Measurements from ENCODE around the gene FNTB. TPM values are rescaled to one million over a fixed set of nuclear protein-coding genes. Genes with fewer than 3 reads are reported as not detected.

Gene FNTB
- total and polyA plus RNA-seq, 2 experiments from 2014 or later, result 8.6 to 12.5 TPM

DNA sequence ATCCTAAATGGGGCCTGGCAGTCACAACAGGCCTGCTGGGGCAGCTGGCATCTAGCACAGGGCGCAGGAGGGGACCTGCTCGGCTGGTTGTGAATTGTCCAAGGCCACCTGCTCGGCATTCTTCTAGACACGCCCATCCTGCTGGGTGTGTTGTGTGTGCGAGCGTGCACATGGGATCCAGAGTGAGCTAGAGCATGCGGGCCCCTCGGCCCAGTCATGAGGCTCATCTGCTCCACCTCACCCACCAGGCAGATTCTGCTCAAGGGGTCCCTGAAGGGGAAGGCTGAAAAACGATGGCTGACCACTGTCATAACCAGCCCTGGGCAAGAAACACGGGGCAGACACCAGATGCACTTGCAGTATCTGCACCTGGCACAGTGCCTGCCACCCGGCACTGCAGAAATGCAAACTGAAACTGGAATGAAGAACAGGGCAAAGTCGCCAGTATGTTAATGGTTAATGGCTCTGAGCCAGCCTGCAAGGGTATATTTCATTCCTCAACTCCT is 83.8 kb downstream of the FNTB start (continued):
- TF ChIP-seq, protein P1, sequence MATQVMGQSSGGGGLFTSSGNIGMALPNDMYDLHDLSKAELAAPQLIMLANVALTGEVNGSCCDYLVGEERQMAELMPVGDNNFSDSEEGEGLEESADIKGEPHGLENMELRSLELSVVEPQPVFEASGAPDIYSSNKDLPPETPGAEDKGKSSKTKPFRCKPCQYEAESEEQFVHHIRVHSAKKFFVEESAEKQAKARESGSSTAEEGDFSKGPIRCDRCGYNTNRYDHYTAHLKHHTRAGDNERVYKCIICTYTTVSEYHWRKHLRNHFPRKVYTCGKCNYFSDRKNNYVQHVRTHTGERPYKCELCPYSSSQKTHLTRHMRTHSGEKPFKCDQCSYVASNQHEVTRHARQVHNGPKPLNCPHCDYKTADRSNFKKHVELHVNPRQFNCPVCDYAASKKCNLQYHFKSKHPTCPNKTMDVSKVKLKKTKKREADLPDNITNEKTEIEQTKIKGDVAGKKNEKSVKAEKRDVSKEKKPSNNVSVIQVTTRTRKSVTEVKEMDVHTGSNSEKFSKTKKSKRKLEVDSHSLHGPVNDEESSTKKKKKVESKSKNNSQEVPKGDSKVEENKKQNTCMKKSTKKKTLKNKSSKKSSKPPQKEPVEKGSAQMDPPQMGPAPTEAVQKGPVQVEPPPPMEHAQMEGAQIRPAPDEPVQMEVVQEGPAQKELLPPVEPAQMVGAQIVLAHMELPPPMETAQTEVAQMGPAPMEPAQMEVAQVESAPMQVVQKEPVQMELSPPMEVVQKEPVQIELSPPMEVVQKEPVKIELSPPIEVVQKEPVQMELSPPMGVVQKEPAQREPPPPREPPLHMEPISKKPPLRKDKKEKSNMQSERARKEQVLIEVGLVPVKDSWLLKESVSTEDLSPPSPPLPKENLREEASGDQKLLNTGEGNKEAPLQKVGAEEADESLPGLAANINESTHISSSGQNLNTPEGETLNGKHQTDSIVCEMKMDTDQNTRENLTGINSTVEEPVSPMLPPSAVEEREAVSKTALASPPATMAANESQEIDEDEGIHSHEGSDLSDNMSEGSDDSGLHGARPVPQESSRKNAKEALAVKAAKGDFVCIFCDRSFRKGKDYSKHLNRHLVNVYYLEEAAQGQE (IDR thresholded peaks at IDR 0.05; ENCODE audit: unreplicated experiment), result no peak
- TF ChIP-seq JUNB (IDR thresholded peaks at IDR 0.05; ENCODE audit: unreplicated experiment), result no peak
- no peak for TF ChIP-seq POLR2AphosphoS5 (IDR thresholded peaks at IDR 0.05; ENCODE audit: low read depth)

DNA sequence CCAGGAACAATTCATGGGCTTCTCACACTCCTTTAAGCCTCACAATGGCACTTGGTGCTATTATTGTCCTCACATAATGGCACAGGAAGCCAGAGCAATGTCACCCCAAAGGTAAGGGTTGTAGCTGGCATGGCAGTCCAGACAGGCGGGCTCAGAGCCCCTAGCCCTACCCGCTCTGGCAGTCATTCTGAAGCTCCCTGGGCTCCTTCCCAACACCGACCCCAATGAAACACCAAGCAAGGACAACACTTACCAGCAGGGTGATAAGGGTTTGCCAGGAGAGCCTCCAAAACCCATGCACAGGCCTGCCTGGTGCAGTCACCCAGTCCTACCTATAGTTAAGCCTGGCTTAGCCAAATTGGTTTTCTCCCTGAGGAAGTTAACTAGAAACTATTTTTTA is 84.8 kb downstream of the FNTB start:
- ATAC-seq, result peak; percentile 32; the same call in 2 of the 3 replicates
- Histone ChIP-seq H3K36me3 (ENCODE audit: insufficient read depth) (no peaks in the 10 kb centered on the region), H3K27ac (ENCODE audit: low read depth) (no peak overlapping the region), H3K4me3 (no peak overlapping the region), H3F3A (replicated peaks; ENCODE audit: low read depth) (no peaks in the 10 kb centered on the region), H3K79me2 (replicated peaks; ENCODE audit: insufficient read depth) (no peaks in the 10 kb centered on the region), H3K4me2 (no peak overlapping the region), H4K20me1 (replicated peaks; ENCODE audit: insufficient read depth) (peaks cover 4% of the 10 kb centered on the region; the same call in 1 of the 2 replicates), H3K27me3 (ENCODE audit: insufficient read depth) (no peaks in the 10 kb centered on the region), H3K9me2 (ENCODE audit: insufficient read depth) (no peaks in the 10 kb centered on the region), H3K4me1 (ENCODE audit: insufficient read depth) (no peaks in the 10 kb centered on the region), H2AFZ (no peak overlapping the region)
- peaks cover 4% of the 10 kb centered on the region for H3K27me3 Mint-ChIP-seq (ENCODE audit: insufficient read depth, low read depth, poor library complexity)
- DNase-seq (ENCODE audit: low spot score), result no peak
- H3K27ac Mint-ChIP-seq, result no peak overlapping the region
- peaks cover 25% of the 10 kb centered on the region for H3K36me3 Mint-ChIP-seq (ENCODE audit: low read depth)
- no peaks in the 10 kb centered on the region for H3K9me3 Mint-ChIP-seq
- no peaks in the 10 kb centered on the region; the same call in 2 of the 3 replicates for H3K4me1 Mint-ChIP-seq
- no peak overlapping the region for H3K4me3 Mint-ChIP-seq
- TF ChIP-seq ZNF114 (CRISPR knock-in tag; IDR thresholded peaks at IDR 0.05) (no peak), POLR2AphosphoS5 (IDR thresholded peaks at IDR 0.05; ENCODE audit: low read depth) (no peak), STAT1 (IDR thresholded peaks at IDR 0.05; ENCODE audit: unreplicated experiment) (no peak), EZH2phosphoT487 (IDR thresholded peaks at IDR 0.05; ENCODE audit: unreplicated experiment) (no peak), CREB1 (CRISPR knock-in tag; IDR thresholded peaks at IDR 0.05; ENCODE audit: low read depth) (no peak), JUNB (IDR thresholded peaks at IDR 0.05; ENCODE audit: unreplicated experiment) (no peak), NANOG (IDR thresholded peaks at IDR 0.05; ENCODE audit: borderline replicate concordance) (no peak)
- TF ChIP-seq, protein P2, sequence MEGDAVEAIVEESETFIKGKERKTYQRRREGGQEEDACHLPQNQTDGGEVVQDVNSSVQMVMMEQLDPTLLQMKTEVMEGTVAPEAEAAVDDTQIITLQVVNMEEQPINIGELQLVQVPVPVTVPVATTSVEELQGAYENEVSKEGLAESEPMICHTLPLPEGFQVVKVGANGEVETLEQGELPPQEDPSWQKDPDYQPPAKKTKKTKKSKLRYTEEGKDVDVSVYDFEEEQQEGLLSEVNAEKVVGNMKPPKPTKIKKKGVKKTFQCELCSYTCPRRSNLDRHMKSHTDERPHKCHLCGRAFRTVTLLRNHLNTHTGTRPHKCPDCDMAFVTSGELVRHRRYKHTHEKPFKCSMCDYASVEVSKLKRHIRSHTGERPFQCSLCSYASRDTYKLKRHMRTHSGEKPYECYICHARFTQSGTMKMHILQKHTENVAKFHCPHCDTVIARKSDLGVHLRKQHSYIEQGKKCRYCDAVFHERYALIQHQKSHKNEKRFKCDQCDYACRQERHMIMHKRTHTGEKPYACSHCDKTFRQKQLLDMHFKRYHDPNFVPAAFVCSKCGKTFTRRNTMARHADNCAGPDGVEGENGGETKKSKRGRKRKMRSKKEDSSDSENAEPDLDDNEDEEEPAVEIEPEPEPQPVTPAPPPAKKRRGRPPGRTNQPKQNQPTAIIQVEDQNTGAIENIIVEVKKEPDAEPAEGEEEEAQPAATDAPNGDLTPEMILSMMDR (conservative IDR thresholded peaks at IDR 0.05; ENCODE audit: low read depth in 2 of 2), result no peak

All from GM23338 (cell line).